NT2/D1 (cell line): Measurements from ENCODE around the gene ACVR1.

Experiments
- DNase-seq: peaks from one replicate; pipeline ENCODE4 v3.0.0-alpha.2; 2011; ENCODE audit warnings: low read depth, low spot score
- H3K27me3 ChIP-seq: 2 replicates; pipeline ENCODE4 v1.6.0; 2011; ENCODE audit warnings: mild to moderate bottlenecking; ENCODE audit not compliant: insufficient read length, insufficient read depth
- H3K36me3 ChIP-seq: 2 replicates; pipeline ENCODE4 v1.6.1; 2011; ENCODE audit warnings: mild to moderate bottlenecking, low read length, mixed read lengths; ENCODE audit not compliant: insufficient read depth, insufficient read length
- H3K4me1 ChIP-seq: 2 replicates; pipeline ENCODE4 v1.5.1; 2011; ENCODE audit not compliant: insufficient read depth, insufficient read length
- H3K4me3 ChIP-seq: 2 replicates; pipeline ENCODE4 v1.5.1; 2011; ENCODE audit warnings: low read depth; ENCODE audit not compliant: insufficient read length
- H3K9ac ChIP-seq: 2 replicates; pipeline ENCODE4 v1.6.0; 2011; ENCODE audit warnings: low read depth; ENCODE audit not compliant: insufficient read length
- H3K9me3 ChIP-seq: 2 replicates; pipeline ENCODE4 v1.5.1; 2011; ENCODE audit warnings: mild to moderate bottlenecking, low read length; ENCODE audit not compliant: insufficient read depth
- SUZ12 ChIP-seq: IDR thresholded peaks from 2 replicates; pipeline ENCODE4 v1.6.1; 2011; ENCODE audit not compliant: insufficient read length, insufficient read depth; ENCODE audit errors: extremely low read depth
- YY1 ChIP-seq: IDR thresholded peaks from 2 replicates; pipeline ENCODE4 v1.6.1; 2011; ENCODE audit not compliant: insufficient read length, insufficient read depth
- ZNF274 ChIP-seq: IDR thresholded peaks from 2 replicates; pipeline ENCODE4 v1.6.1; 2011; ENCODE audit warnings: mild to moderate bottlenecking, low read depth, low read length

ACVR1 gene

DNA sequence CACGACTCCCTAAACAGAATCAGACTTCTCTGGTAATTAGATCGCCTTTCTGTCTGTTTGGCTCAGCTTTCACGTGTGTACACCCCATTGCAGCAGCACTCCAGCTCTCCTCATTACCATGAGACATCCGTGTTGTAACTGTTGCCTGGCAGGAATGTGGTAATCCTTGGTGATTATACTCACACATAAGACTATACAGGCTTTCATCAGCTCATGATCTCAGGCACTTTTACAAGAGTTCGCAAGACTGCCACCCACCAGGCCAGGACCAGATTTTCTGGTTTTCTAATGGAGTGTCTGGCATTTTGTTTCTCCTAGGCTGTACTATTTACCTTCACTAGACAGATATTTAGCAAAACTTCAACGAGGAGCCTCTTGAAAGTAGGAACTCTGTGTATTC lies 50.2 kb downstream of the ACVR1 start:
- no peak for DNase-seq
- H3K27me3 ChIP-seq: no peaks in the 10 kb centered on the region
- no peak overlapping the region for H3K9ac ChIP-seq
- H3K9me3 ChIP-seq: no peaks in the 10 kb centered on the region
- no peak overlapping the region for H3K4me3 ChIP-seq
- H3K4me1 ChIP-seq: no peaks in the 10 kb centered on the region
- no peak for TF ChIP-seq ZNF274
- no peak for TF ChIP-seq SUZ12
- TF ChIP-seq YY1: no peak
- H3K36me3 ChIP-seq: peaks cover 5% of the 10 kb centered on the region

DNA sequence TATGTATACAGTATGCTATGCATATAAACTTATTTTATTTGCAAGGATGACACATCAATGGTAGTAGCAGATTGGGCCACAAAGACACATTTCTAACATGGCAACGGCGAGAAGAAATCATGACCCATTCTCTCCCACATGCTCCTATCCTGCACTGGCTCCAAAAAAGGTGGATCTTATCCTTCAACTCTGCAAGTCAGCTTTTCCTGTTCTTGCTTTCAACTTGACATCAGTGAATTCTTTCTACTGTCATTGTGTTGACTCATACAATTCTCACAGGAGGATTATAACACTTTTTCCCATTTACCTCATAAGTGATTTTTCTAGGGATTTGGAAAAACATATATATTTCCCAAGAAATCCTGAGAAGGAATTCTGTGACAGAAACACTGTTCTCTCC lies 53.1 kb downstream of the ACVR1 start:
- Histone ChIP-seq H3K36me3 (peaks cover 9% of the 10 kb centered on the region), H3K4me1 (no peaks in the 10 kb centered on the region), H3K9ac (no peak overlapping the region), H3K9me3 (no peaks in the 10 kb centered on the region), H3K27me3 (no peaks in the 10 kb centered on the region), H3K4me3 (no peak overlapping the region)
- TF ChIP-seq ZNF274: no peak
- TF ChIP-seq SUZ12: no peak
- TF ChIP-seq YY1: no peak
- no peak for DNase-seq

- H3K4me3 ChIP-seq: no peak overlapping the region
- no peak for TF ChIP-seq SUZ12
- no peak for TF ChIP-seq YY1
- no peak for TF ChIP-seq ZNF274
- H3K9ac ChIP-seq: no peak overlapping the region
- H3K9me3 ChIP-seq: no peaks in the 10 kb centered on the region
- no peaks in the 10 kb centered on the region for H3K4me1 ChIP-seq
- no peak for DNase-seq
- H3K36me3 ChIP-seq: peaks cover 12% of the 10 kb centered on the region
- H3K27me3 ChIP-seq: no peaks in the 10 kb centered on the region
These were observed 53.6 kb downstream of the ACVR1 start for GRCh38 chr2:157822533-157822932.

DNA sequence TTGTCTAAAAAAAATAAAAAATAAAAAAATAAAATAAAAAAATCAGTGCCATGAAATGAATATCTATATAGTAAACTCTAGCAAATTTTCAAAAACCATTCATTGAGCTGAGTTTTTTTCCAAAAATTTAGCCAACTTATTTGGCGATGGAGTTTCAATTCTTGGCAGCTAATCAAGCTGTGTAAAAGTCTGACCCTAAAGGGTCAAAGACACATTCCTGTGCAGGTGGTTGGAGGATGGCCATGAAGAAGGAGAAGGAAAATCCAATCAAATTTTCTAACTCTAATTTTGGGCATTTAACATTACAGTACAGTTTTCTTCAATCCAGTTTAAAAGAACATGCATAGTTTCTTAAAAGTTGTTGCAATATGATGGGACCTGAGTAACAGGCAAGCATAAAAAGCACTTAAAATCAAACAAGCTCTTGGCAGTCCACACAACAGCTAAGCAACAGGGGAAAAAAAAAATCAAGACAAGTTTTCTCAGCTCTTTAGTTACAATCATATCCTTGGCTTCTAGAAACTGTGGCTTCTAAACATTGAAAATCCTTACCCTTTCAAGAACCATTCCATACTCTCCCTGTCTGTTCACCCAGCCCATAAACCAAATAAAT lies 54.5 kb downstream of the ACVR1 start:
- no peak for DNase-seq
- no peaks in the 10 kb centered on the region for H3K4me1 ChIP-seq
- H3K4me3 ChIP-seq: no peak overlapping the region
- no peak overlapping the region for H3K9ac ChIP-seq
- no peaks in the 10 kb centered on the region for H3K9me3 ChIP-seq
- TF ChIP-seq YY1 (no peak), SUZ12 (no peak), ZNF274 (no peak)
- H3K36me3 ChIP-seq: peaks cover 20% of the 10 kb centered on the region
- H3K27me3 ChIP-seq: no peaks in the 10 kb centered on the region

DNA sequence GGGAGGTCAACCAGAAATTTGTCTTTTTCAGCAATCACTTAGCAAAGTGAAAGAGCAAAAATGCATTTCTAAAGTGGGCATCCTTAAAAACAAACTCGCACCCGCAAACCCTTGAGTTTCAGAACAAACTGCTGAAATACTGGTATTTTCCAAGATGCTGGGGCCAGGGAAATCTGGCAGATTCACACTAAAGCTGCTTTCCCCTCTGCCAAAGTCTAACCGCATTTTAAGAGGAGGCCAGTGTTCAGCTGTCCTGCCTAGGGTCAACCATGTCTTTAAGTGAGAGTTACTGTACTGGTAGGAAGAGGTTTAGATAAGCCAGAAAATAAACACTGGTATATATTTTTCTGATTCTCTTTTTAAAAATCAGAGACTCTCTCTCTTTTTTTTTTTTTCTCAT lies 55.9 kb downstream of the ACVR1 start:
- TF ChIP-seq SUZ12: no peak
- no peak for TF ChIP-seq YY1
- Histone ChIP-seq H3K27me3 (no peaks in the 10 kb centered on the region), H3K4me1 (no peaks in the 10 kb centered on the region), H3K9ac (no peak overlapping the region), H3K36me3 (peaks cover 25% of the 10 kb centered on the region), H3K9me3 (no peaks in the 10 kb centered on the region), H3K4me3 (no peak overlapping the region)
- DNase-seq: no peak

DNA sequence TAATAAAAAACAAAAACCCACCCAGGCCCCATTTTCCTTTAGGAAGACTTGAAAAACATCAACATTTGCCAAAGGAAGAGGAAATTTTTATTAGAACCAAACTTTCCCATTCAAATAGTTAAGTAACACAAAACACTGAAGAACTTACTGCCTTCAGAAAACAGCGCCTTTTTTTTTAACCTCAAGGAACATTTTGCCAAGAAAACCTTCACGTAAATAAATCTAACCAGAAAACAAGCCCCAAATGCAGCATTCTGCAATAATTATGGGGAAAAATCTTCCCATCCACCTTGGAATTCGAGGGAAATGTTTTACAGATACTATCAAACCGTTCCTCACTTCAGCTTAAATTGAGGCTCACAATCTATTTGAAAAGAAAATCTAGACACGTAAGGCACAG lies 56.4 kb downstream of the ACVR1 start:
- no peaks in the 10 kb centered on the region for H3K9me3 ChIP-seq
- TF ChIP-seq SUZ12 (no peak), ZNF274 (no peak), YY1 (no peak)
- no peak overlapping the region for H3K9ac ChIP-seq
- H3K27me3 ChIP-seq: no peaks in the 10 kb centered on the region
- no peak for DNase-seq
- H3K4me3 ChIP-seq: no peak overlapping the region
- peaks cover 24% of the 10 kb centered on the region for H3K36me3 ChIP-seq
- no peaks in the 10 kb centered on the region for H3K4me1 ChIP-seq

DNA sequence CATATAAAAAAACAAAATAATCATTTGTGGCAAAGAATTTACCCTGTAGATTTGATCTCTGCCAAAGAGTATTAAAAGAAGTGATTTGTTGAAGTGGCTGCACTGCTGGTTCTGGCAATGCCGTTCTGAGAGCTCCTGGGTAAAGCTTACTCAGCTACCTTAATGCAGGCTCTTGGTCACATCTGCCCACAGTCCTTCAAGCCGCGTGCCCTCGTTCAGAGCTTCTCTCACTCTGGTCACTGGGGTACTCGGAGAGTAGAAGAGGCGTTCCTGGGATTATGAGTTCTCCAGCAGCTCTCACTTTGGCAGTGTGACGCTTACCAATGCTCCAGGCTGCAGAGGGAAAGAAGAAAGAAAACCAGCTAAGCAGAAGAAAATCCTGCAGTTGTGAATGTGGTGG lies 57.9 kb downstream of the ACVR1 start:
- Histone ChIP-seq H3K36me3 (peaks cover 27% of the 10 kb centered on the region), H3K9ac (no peak overlapping the region), H3K9me3 (no peaks in the 10 kb centered on the region), H3K4me3 (no peak overlapping the region), H3K4me1 (no peaks in the 10 kb centered on the region), H3K27me3 (no peaks in the 10 kb centered on the region)
- TF ChIP-seq ZNF274 (no peak), YY1 (no peak), SUZ12 (no peak)
- no peak for DNase-seq
